Measurements from ENCODE around the gene FLYWCH1. TPM values are rescaled to one million over a fixed set of nuclear protein-coding genes. Genes with fewer than 3 reads are reported as not detected.

Gene FLYWCH1
- polyA plus RNA-seq, 3 donors, result 5.0 to 42.7 (median 7.1) TPM

- no peak overlapping the region for H3K27ac Mint-ChIP-seq
- 93% methylated on average over 4 of the region's 7 CpGs for WGBS (ENCODE audit: insufficient coverage)
These were observed 14.6 kb upstream of the FLYWCH1 start for GRCh38 chr16:2897110-2897509.

GRCh38 chr16:2898831-2899563 is 12.7 kb upstream of the FLYWCH1 start:
- Histone ChIP-seq H2AFZ (ENCODE audit: insufficient read depth, low read depth, low read length, poor library complexity, severe bottlenecking) (no peak overlapping the region), H3K79me2 (ENCODE audit: insufficient read depth, low read length) (no peaks in the 10 kb centered on the region), H3K4me3 (replicated peaks in 1 of 3; ENCODE audit: low read depth in 2 of 3, low read length in 3 of 3) (no peak overlapping the region), H3K4me1 (ENCODE audit: control insufficient read depth in 1 of 2, insufficient read depth in 2 of 2, low read length in 2 of 2) (peaks cover 4% of the 10 kb centered on the region in 2 donors), H4K20me1 (ENCODE audit: insufficient read depth, low read length) (no peaks in the 10 kb centered on the region), H3K9me3 (replicated peaks in 1 of 2; ENCODE audit: control insufficient read depth in 1 of 2, insufficient read depth in 1 of 2, low read length in 2 of 2) (no peaks in the 10 kb centered on the region), H3K9ac (ENCODE audit: insufficient read depth, low read length, poor library complexity, severe bottlenecking) (no peak overlapping the region), H3K36me3 (replicated peaks in 1 of 2; ENCODE audit: control insufficient read depth in 1 of 2, insufficient read depth in 2 of 2, low read length in 2 of 2) (peaks cover 9 to 10% of the 10 kb centered on the region in 2 donors), H3K27ac (ENCODE audit: low read depth in 1 of 2, low read length in 2 of 2) (no peak overlapping the region), H3K27me3 (ENCODE audit: control insufficient read depth in 2 of 2, insufficient read depth in 2 of 2, low read length in 2 of 2) (no peaks in the 10 kb centered on the region), H3K4me2 (replicated peaks; ENCODE audit: extremely low read depth, low read length, poor library complexity, severe bottlenecking) (no peak overlapping the region)
- no peak for TF ChIP-seq CTCF (IDR thresholded peaks at IDR 0.05)
- Mint-ChIP-seq H3K9me3 (no peaks in the 10 kb centered on the region), H3K36me3 (peaks cover 5% of the 10 kb centered on the region in 2 donors), H3K27ac (peak overlapping the region in 2 of 7 donors; percentile 43 to 54), H3K27me3 (ENCODE audit: low read depth in 3 of 3) (peaks cover 0 to 2% (median 0%) of the 10 kb centered on the region in 3 donors), H3K4me1 (peaks cover 3% of the 10 kb centered on the region), H3K4me3 (no peak overlapping the region)
- WGBS (ENCODE audit: insufficient coverage), result 95% methylated on average over 6 of the region's 10 CpGs
- DNase-seq, result no peak
- intact Hi-C loops (cut with micrococcal nuclease), result no loop called here

More at GRCh38 chr16:2897110-2897509, 14.6 kb upstream of the FLYWCH1 start:
- Histone ChIP-seq H3K79me2 (ENCODE audit: insufficient read depth, low read length) (no peaks in the 10 kb centered on the region), H3K27me3 (ENCODE audit: control insufficient read depth in 2 of 2, insufficient read depth in 2 of 2, low read length in 2 of 2) (no peaks in the 10 kb centered on the region), H2AFZ (ENCODE audit: insufficient read depth, low read depth, low read length, poor library complexity, severe bottlenecking) (no peak overlapping the region), H4K20me1 (ENCODE audit: insufficient read depth, low read length) (no peaks in the 10 kb centered on the region), H3K36me3 (replicated peaks in 1 of 2; ENCODE audit: control insufficient read depth in 1 of 2, insufficient read depth in 2 of 2, low read length in 2 of 2) (peaks cover 9 to 10% of the 10 kb centered on the region in 2 donors), H3K27ac (ENCODE audit: low read depth in 1 of 2, low read length in 2 of 2) (no peak overlapping the region), H3K9me3 (replicated peaks in 1 of 2; ENCODE audit: control insufficient read depth in 1 of 2, insufficient read depth in 1 of 2, low read length in 2 of 2) (no peaks in the 10 kb centered on the region), H3K4me1 (ENCODE audit: control insufficient read depth in 1 of 2, insufficient read depth in 2 of 2, low read length in 2 of 2) (no peaks in the 10 kb centered on the region), H3K4me3 (replicated peaks in 1 of 3; ENCODE audit: low read depth in 2 of 3, low read length in 3 of 3) (no peak overlapping the region), H3K4me2 (replicated peaks; ENCODE audit: extremely low read depth, low read length, poor library complexity, severe bottlenecking) (no peak overlapping the region), H3K9ac (ENCODE audit: insufficient read depth, low read length, poor library complexity, severe bottlenecking) (no peak overlapping the region)
- no peak for DNase-seq
- intact Hi-C loops (cut with micrococcal nuclease), result no loop called here
- TF ChIP-seq CTCF (IDR thresholded peaks at IDR 0.05), result no peak
- Mint-ChIP-seq H3K36me3 (peaks cover 5% of the 10 kb centered on the region in 2 donors), H3K9me3 (no peaks in the 10 kb centered on the region), H3K27me3 (ENCODE audit: low read depth in 3 of 3) (peaks cover 0 to 2% (median 0%) of the 10 kb centered on the region in 3 donors), H3K4me1 (no peaks in the 10 kb centered on the region), H3K4me3 (no peak overlapping the region)

Data from CD14-positive monocyte (primary cell).